Activated CD8-positive, alpha-beta memory T cell treated with anti-CD3 and anti-CD28 coated beads for 48 hours (primary cell): ENCODE results near the gene SCG2.

ENCODE experiments used
- DNase-seq, 3 experiments: peaks; one replicate each; pipeline ENCODE4 v3.0.0-alpha.2; 2020; ENCODE audit warnings: low read depth in 2 of 3, low spot score in 2 of 3

The SCG2 gene

GRCh38 chr2:223601932-223602666 is at the start of gene SCG2:
SCG2 (minus strand) TSS chr2:223602361; CDS start chr2:223599282, 3,079 bp downstream.
- DNase-seq, result peak in 1 of 3 experiments; percentile 8

GRCh38 chr2:223649554-223650533 is 47.7 kb upstream of the SCG2 start:
- no peak for DNase-seq

GRCh38 chr2:223648755-223649154 is 46.6 kb upstream of the SCG2 start:
- DNase-seq, result no peak

GRCh38 chr2:223647258-223647952 is 45.2 kb upstream of the SCG2 start:
- DNase-seq, result no peak

GRCh38 chr2:223644136-223644535 is 42.0 kb upstream of the SCG2 start:
- no peak for DNase-seq

- DNase-seq, result no peak
These were observed 41.1 kb upstream of the SCG2 start for GRCh38 chr2:223643309-223643708.

- DNase-seq, result no peak
These were observed 40.3 kb upstream of the SCG2 start for GRCh38 chr2:223642506-223642905.

- DNase-seq, result no peak
These were observed 38.9 kb upstream of the SCG2 start for GRCh38 chr2:223641082-223641481.

- DNase-seq, result no peak
These were observed 32.9 kb upstream of the SCG2 start for GRCh38 chr2:223635080-223635479.

GRCh38 chr2:223634238-223634637 is 32.1 kb upstream of the SCG2 start:
- no peak for DNase-seq

- DNase-seq, result no peak
These were observed 31.5 kb upstream of the SCG2 start for GRCh38 chr2:223633656-223634055.

GRCh38 chr2:223632826-223633225 is 30.7 kb upstream of the SCG2 start:
- DNase-seq, result no peak

- no peak for DNase-seq
These were observed 24.6 kb upstream of the SCG2 start for GRCh38 chr2:223626716-223627115.

- DNase-seq, result no peak
These were observed 23.5 kb upstream of the SCG2 start for GRCh38 chr2:223625652-223626051.

- no peak for DNase-seq
These were observed 19.7 kb upstream of the SCG2 start for GRCh38 chr2:223621901-223622300.

GRCh38 chr2:223619486-223620129 is 17.4 kb upstream of the SCG2 start:
- DNase-seq, result no peak

GRCh38 chr2:223618172-223619035 is 16.2 kb upstream of the SCG2 start:
- no peak for DNase-seq

- no peak for DNase-seq
These were observed 12.4 kb upstream of the SCG2 start for GRCh38 chr2:223614534-223614933.

- no peak for DNase-seq
These were observed 11.1 kb upstream of the SCG2 start for GRCh38 chr2:223613017-223613950.
